Measurements from ENCODE around the gene PTPRN2. TPM values are rescaled to one million over a fixed set of nuclear protein-coding genes. Genes with fewer than 3 reads are reported as not detected.
"Not testable (repeated sequence)": the region's sequence is repeated elsewhere in the genome, so short reads cannot be mapped to it uniquely, and the experiment has no call there.

Gene PTPRN2
- total RNA-seq, 1 experiment from 2014 or later, result 3.8 TPM

DNA sequence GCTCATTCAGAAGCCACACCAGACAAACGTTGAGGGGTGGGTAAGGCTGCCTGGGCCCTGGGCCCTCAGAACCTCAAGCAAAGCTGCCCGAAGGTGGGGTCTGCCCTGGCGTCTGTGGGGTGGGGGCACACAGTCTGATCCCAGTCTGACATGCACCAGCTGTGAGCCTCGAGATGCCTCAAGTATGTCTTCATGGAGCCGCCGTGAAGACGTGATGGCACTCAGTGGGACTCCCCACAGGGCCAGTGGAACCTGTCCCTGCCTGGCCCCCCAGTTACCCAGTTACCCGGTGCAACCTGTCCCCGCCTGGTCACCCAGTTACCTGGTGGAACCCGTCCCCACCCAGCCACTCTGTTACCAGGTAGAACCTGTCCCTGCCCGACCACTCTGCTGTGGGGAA lies 351.2 kb downstream of the PTPRN2 start:
- DNase-seq, result no peak
- H3K4me1 ChIP-seq, result no peaks in the 10 kb centered on the region; the same call in 1 of the 2 replicates
- H3K4me3 ChIP-seq, result no peak overlapping the region
- H3K27ac ChIP-seq, result no peak overlapping the region
- H3K9me3 ChIP-seq (replicated peaks), result 0 out of 2 replicates have a peak, but pooled peaks cover 3% of the 10 kb centered on the region
- no peaks in the 10 kb centered on the region for H3K36me3 ChIP-seq
- peaks cover 21% of the 10 kb centered on the region for H3K27me3 ChIP-seq

DNA sequence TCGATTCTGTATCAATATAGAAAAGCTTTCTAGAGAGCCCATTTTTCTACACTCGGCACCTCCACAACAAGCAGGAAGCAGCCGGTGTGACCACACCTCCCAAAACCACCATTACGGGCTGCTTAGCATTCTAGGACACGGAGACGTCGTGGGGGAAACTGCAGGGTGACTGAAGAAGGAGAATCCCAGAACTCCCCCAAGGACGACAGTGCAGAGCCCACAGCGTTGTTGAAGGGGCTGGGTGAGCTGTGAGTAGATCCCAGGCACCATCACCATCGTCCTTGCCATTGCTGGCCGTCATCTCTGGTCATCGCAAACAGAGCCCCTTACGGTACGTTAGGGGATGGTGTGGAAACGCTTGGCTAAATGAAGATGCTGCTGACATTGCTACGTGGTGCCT lies 351.8 kb downstream of the PTPRN2 start:
- Histone ChIP-seq H3K27me3 (peaks cover 24% of the 10 kb centered on the region), H3K4me3 (no peak overlapping the region), H3K27ac (no peak overlapping the region), H3K9me3 (replicated peaks) (0 out of 2 replicates have a peak, but pooled peaks cover 3% of the 10 kb centered on the region), H3K4me1 (no peaks in the 10 kb centered on the region; the same call in 1 of the 2 replicates), H3K36me3 (no peaks in the 10 kb centered on the region)
- DNase-seq, result no peak

DNA sequence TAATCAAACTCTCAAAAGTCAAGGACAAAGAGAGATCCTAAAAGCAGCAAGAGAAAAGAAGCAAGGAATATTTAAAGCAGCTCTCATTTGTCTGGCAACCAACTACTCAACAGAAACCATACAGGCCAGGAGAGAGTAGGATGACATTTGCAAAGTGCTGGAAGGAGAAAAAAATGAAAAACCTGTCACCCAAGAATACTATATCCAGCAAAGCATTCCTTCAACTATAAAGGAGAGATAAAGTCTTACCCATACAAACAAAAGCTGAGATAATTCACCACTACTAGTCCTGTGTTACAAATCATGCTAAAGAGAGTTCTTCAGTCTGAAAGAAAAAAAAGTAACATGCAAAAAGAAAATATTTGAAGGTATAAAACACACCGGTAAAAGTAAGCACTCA lies 357.7 kb downstream of the PTPRN2 start:
- no peak for DNase-seq
- Histone ChIP-seq H3K27ac (no peak overlapping the region), H3K36me3 (no peaks in the 10 kb centered on the region), H3K27me3 (peaks cover 10% of the 10 kb centered on the region), H3K4me3 (no peak overlapping the region), H3K9me3 (replicated peaks) (0 out of 2 replicates have a peak, but pooled peaks cover 3% of the 10 kb centered on the region), H3K4me1 (no peaks in the 10 kb centered on the region)

DNA sequence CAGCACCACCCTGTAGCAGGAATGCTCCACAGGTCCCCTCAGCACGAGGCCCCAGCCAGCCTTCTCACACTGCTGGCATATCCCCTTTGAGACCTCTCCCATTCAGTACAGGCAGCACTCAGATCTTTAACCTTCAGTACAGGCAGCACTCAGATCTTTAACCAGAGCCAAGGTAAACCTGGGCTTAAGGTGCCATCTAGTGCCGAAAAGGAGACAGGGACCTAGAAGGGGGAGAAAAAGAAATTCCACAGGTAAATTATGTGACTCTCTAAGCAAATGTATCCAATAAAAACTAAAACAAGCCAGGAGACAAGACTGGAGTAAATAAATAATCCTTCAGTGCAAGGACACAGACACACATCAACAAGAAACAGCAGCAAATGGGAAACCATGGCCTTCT lies 358.6 kb downstream of the PTPRN2 start:
- Histone ChIP-seq H3K9me3 (replicated peaks) (0 out of 2 replicates have a peak, but pooled peaks cover 3% of the 10 kb centered on the region), H3K27ac (no peak overlapping the region), H3K36me3 (no peaks in the 10 kb centered on the region), H3K27me3 (peaks cover 10% of the 10 kb centered on the region), H3K4me1 (no peaks in the 10 kb centered on the region), H3K4me3 (no peak overlapping the region)
- DNase-seq, result no peak

DNA sequence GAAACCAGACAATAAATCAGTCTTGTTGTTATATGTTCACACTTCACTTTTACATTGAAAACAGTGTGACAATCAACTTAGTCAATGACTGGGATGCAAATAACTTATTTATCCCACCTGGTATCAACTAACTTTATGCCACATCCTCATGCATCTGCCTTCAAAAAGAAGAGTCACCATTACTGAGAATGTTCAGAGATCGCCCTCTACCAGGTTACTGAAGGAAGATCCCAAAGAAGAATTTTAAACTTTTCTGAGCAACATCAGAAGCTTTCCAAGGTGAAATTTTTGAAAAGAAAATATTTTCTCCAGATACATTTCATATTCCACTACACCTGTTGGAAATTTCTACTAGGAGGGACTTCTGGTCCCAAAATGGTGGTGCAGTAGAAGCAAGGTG lies 359.5 kb downstream of the PTPRN2 start:
- Histone ChIP-seq H3K9me3 (replicated peaks) (no peaks in the 10 kb centered on the region), H3K27me3 (peaks cover 10% of the 10 kb centered on the region), H3K36me3 (no peaks in the 10 kb centered on the region), H3K4me1 (no peaks in the 10 kb centered on the region), H3K4me3 (no peak overlapping the region), H3K27ac (no peak overlapping the region)
- DNase-seq, result no peak

- Histone ChIP-seq H3K36me3 (no peaks in the 10 kb centered on the region), H3K9me3 (replicated peaks) (no peaks in the 10 kb centered on the region), H3K27ac (no peak overlapping the region), H3K27me3 (peaks cover 10% of the 10 kb centered on the region), H3K4me1 (no peaks in the 10 kb centered on the region), H3K4me3 (no peak overlapping the region)
- DNase-seq, result no peak
These were observed 360.2 kb downstream of the PTPRN2 start for GRCh38 chr7:158227258-158227984.

DNA sequence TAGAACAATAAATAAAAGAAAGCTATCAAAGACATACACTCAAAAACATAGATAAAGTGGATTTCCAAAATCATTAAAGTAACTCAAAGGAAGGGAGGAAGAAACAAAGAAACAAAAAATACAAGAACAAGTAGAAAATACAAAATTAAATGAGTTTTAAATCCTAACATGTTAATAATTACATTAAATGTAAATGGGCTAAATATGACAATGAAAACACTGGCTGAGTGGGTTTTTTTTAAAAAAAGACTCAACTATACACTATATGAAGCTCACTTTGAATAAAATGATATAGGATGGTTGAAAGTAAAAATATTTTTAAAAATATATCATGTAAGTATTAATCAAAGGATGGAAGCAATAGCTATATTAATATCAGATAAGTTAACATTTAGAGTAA lies 371.4 kb downstream of the PTPRN2 start:
- H3K4me3 ChIP-seq, result no peak overlapping the region
- H3K27ac ChIP-seq, result no peak overlapping the region
- no peak for DNase-seq
- H3K27me3 ChIP-seq, result no peaks in the 10 kb centered on the region
- no peaks in the 10 kb centered on the region for H3K9me3 ChIP-seq (replicated peaks)
- H3K36me3 ChIP-seq, result no peaks in the 10 kb centered on the region
- no peaks in the 10 kb centered on the region for H3K4me1 ChIP-seq

- no peak overlapping the region for H3K4me3 ChIP-seq
- no peak overlapping the region for H3K27ac ChIP-seq
- no peaks in the 10 kb centered on the region for H3K9me3 ChIP-seq (replicated peaks)
- no peaks in the 10 kb centered on the region for H3K27me3 ChIP-seq
- H3K4me1 ChIP-seq, result no peaks in the 10 kb centered on the region
- no peaks in the 10 kb centered on the region for H3K36me3 ChIP-seq
- DNase-seq, result no peak
These were observed 378.2 kb downstream of the PTPRN2 start for GRCh38 chr7:158209435-158209834.

- no peak for DNase-seq
- Histone ChIP-seq H3K4me3 (no peak overlapping the region), H3K27ac (no peak overlapping the region), H3K27me3 (0 out of 2 replicates have a peak, but pooled peaks cover 4% of the 10 kb centered on the region), H3K9me3 (replicated peaks) (no peaks in the 10 kb centered on the region), H3K36me3 (no peaks in the 10 kb centered on the region), H3K4me1 (no peaks in the 10 kb centered on the region)
These were observed 381.3 kb downstream of the PTPRN2 start for GRCh38 chr7:158206341-158206740.

GRCh38 chr7:158204453-158204852 lies 383.2 kb downstream of the PTPRN2 start:
- Histone ChIP-seq H3K27me3 (0 out of 2 replicates have a peak, but pooled peaks cover 4% of the 10 kb centered on the region), H3K4me1 (no peaks in the 10 kb centered on the region), H3K36me3 (no peaks in the 10 kb centered on the region), H3K27ac (no peak overlapping the region), H3K9me3 (replicated peaks) (no peaks in the 10 kb centered on the region), H3K4me3 (no peak overlapping the region)
- DNase-seq, result no peak

GRCh38 chr7:158203948-158204347 lies 383.7 kb downstream of the PTPRN2 start:
- not testable (repeated sequence) for H3K4me1 ChIP-seq; H3K9me3 ChIP-seq (replicated peaks); H3K27ac ChIP-seq; H3K27me3 ChIP-seq; H3K36me3 ChIP-seq; H3K4me3 ChIP-seq; DNase-seq

- no peak for DNase-seq
- Histone ChIP-seq H3K4me1 (no peaks in the 10 kb centered on the region), H3K4me3 (no peak overlapping the region), H3K27me3 (no peaks in the 10 kb centered on the region), H3K9me3 (replicated peaks) (0 out of 2 replicates have a peak, but pooled peaks cover 8% of the 10 kb centered on the region), H3K27ac (no peak overlapping the region), H3K36me3 (no peaks in the 10 kb centered on the region)
These were observed 393.2 kb downstream of the PTPRN2 start for GRCh38 chr7:158194365-158194900.

GRCh38 chr7:158193446-158193845 lies 394.2 kb downstream of the PTPRN2 start:
- no peak overlapping the region for H3K27ac ChIP-seq
- no peaks in the 10 kb centered on the region for H3K4me1 ChIP-seq
- DNase-seq, result no peak
- no peaks in the 10 kb centered on the region for H3K27me3 ChIP-seq
- 0 out of 2 replicates have a peak, but pooled peaks cover 8% of the 10 kb centered on the region for H3K9me3 ChIP-seq (replicated peaks)
- H3K4me3 ChIP-seq, result no peak overlapping the region
- H3K36me3 ChIP-seq, result no peaks in the 10 kb centered on the region

DNA sequence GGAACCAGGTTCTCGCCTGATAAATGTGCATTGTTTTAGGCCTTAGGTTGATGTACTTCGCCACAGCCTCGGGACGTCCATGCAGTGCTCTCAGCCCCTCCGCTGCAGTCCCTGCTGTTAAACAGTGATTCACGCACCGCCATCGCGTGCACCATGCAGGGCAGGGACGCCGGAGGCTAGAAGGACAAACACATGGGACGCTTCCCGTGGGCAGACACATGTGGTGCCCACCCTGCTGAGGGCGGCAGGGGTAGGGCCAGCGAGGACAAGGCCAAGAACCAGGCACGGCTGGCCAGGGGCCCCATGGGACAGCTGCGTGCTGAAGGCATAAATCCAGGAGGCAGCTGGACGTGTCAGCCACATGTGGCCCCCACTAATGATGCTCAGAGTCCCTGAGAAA lies 394.7 kb downstream of the PTPRN2 start:
- no peaks in the 10 kb centered on the region for H3K27me3 ChIP-seq

DNA sequence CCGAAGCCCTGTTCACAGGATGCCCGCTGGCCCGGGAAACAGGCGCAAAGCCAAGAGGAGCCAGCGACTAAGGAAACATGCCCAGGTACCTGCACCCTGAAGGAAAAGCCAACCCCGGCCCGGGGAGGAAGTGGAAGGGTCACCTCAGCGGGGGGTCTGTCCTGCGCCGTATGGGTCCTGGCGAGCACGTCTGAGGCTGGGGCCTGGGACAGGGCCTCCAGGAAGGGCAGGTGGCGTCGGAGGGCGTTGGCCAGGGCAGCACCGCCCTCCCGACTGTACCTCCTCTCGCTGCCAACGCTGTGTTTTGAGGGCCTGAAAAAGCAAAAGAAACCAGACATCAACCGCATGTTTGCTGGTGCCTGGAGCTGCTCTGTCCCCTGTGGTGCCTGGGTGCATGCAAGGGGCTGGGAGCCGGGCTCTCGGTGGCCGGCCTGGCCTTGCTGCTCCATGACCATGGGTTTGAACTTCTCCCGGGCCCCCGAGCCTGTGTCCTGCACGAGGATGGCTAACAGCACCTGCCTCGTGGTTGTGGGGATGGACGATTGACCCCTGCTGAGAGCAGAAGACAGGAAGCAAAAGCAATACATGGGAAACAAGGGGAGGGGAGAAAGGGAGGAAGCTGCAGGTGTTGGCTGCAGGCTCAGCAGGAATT lies 395.3 kb downstream of the PTPRN2 start:
- H3K27me3 ChIP-seq, result no peaks in the 10 kb centered on the region
- no peak for DNase-seq
- no peaks in the 10 kb centered on the region for H3K36me3 ChIP-seq
- H3K27ac ChIP-seq, result no peak overlapping the region
- no peaks in the 10 kb centered on the region for H3K4me1 ChIP-seq
- H3K4me3 ChIP-seq, result no peak overlapping the region
- 0 out of 2 replicates have a peak, but pooled peaks cover 8% of the 10 kb centered on the region for H3K9me3 ChIP-seq (replicated peaks)

More for the DNA sequence above, 394.7 kb downstream of the PTPRN2 start:
- H3K4me3 ChIP-seq, result no peak overlapping the region
- no peaks in the 10 kb centered on the region for H3K36me3 ChIP-seq
- H3K4me1 ChIP-seq, result no peaks in the 10 kb centered on the region
- DNase-seq, result no peak
- H3K9me3 ChIP-seq (replicated peaks), result 0 out of 2 replicates have a peak, but pooled peaks cover 8% of the 10 kb centered on the region
- H3K27ac ChIP-seq, result no peak overlapping the region
